ENCODE data around the gene DHX36.

The DHX36 gene

DNA sequence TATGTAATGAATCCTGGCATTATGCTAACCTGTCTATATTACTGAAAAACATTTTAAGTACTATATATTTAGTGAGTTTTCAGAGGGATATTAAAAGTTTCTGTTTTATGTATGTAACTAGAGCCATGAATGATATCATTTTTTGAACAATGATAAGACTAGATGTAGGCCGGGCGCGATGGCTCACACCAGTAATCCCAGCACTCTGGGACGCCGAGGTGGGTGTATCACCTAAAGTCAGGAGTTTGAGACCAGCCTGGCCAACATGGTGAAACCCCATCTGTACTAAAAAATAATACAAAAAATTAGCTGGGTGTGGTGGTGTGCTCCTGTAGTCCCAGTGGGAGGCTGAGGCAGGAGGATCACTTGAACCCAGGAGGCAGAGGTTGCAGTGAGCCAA is 34.1 kb downstream of the DHX36 start:
- DNase-seq (ENCODE audit: low read depth), result no peak

DNA sequence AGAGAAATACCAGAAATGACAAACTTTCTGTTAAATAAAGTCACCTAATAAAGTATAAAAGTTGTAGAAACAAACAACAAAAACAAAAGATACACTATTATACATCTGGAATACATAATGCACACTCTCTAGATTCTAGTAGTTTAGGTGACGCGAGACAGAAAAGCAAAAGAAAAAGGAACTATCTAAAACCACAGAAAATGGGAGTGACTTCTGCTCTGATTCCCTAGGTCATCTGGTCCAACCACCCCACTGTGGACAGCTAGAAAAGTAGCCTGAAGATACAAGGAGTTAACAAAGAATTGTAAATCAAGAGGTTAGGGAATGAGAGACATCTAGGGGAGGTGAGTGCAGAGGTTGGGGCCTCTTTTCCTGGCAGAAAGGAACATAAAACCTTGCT is 39.1 kb downstream of the DHX36 start:
- DNase-seq (ENCODE audit: low read depth), result no peak

DNA sequence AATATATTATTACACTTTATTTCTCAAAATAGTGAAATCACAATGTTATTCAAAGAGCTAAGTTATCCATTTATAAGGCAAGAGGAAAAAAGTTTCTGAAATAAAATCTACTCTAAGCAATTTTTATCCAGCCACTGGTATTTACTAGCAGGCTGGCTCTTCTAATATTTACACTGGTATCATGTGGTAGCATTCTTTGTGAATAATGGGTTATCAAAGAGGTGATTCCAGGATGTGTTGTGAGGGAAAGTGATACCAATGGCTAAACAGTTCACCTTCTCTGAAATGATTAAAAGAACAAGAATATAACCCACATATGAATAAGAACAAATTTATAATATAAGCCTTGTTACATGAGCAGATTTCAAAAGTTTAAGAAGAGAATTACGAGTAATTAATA is 44.1 kb downstream of the DHX36 start:
- no peak for DNase-seq (ENCODE audit: low read depth)

DNA sequence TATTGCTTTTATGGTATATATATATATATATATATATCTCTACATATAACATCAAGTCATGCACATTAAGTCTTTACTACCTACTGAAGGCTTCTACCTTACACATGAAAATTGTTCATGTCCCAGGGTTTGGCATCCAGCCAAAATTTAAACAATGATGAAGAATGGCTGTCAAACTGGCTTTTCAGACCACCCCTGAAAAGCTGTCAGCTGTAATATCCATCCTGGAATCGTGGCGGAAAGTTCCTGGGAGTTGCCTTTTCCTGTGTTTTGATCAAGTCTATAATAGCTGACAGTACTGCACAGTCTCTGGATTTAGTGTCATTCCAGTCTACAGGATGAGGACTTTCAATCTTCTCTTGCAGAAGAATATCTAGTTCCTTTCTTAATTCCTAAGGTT is 48.3 kb downstream of the DHX36 start:
- no peak for DNase-seq (ENCODE audit: low read depth)

DNA sequence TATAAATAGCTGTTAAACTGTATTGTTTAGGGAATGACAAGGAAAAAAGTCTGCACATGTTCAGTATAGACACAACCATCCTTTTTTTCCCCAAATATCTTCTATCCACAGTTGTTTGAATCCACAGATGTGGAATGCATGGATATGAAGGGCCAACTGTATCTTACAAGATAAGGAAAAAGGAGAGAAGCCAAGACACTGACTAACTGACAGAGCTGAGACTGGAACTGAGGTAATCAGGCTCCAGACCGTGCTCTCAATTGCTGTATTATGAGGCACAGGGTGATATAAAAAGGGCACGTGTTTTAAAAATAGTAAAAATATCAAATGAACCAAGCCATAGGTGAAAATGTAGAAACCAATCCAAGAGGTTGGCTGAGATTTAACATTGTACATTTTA is 49.0 kb downstream of the DHX36 start:
- no peak for DNase-seq (ENCODE audit: low read depth)

DNA sequence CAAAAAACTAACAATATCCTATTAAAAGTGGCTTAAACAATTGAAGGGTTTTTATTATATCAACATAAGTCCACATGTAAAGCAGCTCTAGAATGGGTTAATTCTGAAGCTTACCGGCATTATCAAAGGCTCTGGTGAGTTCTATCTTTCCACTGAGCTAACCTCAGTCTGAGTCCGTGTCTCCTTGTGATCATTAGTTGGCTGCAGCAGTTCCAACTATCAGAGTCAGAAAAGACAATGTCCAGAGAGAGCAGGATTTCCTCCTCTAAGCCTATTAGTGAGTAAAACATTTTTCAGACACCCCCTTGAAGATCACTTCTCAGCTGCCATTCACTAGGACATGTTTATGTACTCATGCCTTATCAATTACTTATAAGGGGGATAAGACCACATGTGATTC is 49.9 kb downstream of the DHX36 start:
- DNase-seq (ENCODE audit: low read depth), result no peak

DNA sequence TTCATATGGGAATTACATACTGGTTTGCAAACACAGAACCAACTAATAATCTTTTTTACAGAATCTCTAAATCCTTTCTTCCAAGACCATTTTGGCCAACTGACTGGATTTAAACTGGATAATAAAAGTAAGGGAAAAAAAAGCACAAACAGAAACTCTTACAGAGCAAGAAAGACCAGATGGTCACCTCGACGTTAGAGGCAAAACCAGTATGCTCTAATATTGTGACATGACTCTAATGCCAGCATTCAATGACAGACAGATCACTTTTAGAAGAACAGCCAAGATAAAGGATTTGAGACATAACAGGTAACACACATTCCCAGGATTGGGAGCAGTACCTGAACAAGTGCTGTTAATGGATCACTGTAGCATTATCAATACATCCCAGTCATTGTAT is 50.9 kb downstream of the DHX36 start:
- DNase-seq (ENCODE audit: low read depth), result no peak

DNA sequence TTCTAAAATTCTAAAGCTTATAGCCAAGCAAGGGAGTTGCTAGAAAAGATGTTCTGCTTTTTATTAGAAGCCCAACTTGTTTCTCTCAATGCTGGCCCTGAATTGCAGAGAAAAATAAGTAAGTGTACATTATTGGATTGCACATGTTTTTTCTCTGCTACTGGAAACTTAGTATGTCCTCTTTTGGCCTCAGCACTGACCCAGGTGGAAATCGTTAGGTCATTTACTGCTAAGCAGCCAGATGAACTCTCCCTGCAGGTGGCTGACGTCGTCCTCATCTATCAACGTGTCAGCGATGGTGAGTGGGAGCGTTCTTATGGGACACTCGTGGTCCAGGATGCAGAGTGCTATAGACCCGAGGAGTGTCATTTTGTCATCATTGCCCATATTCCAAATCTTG is 69.8 kb downstream of the DHX36 start:
- no peak for DNase-seq (ENCODE audit: low read depth)

DNA sequence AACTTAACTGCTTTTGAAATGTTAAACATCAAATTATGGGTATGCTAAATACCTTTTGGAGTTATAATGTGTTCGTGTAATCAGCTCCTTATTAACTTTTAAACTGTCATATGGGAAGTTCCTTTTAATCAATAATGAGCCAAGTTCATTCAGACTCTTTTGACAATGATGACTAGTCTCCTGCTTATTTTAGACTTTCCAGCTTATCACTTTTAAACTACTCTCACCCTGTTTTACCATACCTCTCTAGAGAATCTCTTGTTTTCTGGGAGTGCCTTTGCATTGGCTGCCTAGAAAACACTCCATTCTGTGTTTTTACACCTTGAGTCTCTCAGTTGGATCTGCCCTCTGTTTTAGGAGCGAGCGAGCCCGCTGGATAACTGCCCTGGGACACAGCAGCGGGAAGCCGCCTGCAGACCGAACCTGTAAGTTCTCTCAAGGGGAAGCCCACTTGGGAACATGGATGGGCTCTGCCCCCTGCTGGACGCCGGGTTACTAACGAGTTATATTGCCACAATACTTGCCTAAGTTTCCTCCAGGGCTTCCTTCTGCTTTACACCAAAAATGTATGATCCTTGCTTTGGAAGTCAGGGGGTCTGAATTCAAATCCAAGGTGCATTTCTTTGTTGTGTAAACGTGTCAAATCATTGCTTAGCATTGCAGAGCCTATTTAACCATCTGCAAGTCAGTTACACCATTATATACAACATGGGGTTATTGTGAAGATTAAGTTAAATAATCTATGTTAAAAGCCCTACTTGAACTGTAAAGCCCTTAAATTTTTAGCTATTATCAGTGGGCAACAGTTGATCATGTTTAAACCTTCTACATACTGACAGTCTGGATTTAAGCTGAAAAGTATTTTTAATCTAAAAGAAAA is 71.3 kb downstream of the DHX36 start:
- DNase-seq (ENCODE audit: low read depth), result peak; percentile 90

DNA sequence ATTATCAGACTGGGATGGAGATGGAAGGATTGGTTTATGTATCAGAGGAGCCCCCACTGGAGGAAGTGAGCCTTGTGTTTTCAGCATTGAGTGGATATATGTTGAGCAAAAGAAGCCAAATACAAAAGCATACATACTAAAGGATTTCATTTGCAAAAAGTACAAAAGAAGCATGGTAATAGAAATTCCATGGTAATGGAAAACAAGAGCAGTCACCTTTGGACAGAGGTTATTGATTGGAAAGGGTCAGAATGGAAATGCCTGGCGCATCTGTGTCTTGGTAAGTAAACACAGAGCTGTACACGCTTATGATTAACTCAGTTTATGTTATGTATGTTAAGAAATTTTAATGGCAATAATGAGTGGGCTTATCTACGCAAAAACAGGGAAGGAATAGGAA is 72.7 kb downstream of the DHX36 start:
- no peak for DNase-seq (ENCODE audit: low read depth)

DNA sequence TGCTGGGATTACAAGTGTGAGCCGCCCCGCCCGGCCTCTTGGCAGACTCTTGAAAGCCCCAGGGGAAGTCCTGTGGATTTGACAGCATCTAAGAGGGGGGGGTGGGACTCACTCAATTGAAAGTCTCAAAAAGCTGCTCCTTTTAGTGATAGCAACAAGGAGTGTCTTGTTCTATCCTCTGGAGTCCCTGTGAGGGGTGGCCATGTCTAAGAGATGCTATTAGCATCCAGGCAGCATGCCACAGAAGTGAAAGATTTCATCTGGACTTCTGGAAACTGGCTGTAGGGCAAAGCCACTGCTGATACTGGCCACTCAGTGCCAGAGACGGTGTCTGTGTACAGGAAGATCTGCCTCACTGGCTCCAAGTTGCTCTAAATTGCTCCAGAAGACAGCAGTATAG is 74.0 kb downstream of the DHX36 start:
- no peak for DNase-seq (ENCODE audit: low read depth)

DNA sequence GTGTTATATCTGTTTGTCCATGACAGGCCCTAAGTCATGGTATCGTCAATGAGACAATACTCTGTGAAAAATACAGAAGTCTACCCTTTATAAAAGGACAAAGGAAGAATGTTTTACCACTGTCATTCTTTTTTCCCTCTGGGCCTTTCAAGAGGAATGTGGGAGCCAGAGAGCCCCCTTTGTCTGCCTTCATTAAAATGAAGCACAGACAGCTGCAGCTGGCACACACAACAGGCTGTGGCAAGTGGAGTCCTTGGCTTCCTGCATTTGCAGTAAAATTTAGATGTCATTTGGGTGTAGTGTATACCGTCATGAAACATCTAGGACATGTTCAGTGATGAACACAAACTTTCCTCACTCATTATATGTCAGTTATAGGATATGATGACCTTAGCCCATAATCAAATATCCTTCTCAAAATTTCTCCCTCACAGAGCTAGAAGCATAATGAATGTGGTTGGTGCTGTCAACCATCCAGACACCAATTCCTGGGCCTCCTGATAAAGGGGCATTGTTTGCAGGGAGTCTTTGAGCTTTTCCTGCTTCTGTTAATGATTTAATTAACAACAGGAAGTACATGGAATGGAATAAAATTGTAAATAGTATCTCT is 76.4 kb downstream of the DHX36 start:
- no peak for DNase-seq (ENCODE audit: low read depth)

DNA sequence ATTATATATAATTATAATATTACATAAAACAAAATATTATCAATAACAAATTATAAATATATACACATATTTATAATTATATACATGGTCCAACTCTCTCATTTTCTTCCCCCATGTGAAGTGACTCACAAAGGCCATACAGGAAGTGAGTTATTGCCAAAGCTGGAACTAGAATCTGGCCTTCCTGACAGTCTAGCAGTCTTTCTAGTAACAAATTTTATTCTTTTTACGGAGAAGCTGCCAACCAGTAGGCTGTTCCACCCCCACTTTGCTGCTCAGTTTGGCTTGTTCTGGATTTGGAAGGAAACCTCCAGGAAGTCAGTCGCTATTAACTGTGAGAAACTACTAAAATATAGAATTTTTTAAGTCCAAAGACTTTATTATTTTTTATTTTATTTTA is 79.6 kb downstream of the DHX36 start:
- DNase-seq (ENCODE audit: low read depth), result peak; percentile 72

DNA sequence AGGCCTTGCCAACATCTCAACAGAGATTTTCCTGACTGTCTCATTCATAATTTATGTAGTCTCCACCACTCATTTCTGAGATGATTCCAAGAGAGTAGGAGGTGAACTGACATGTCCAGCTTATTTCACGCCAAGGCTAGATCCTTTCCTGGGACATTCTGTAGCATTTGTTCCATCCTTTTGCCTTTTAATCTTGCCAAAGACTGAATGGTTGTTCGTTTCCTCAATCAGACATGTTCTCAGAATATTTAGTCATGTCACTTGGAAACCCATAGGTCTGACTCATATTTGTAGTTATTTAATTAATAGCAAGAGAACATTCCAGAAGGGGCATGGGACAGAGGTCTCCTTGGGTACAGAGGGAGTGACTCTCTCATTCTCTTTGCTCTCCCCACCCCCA is 80.9 kb downstream of the DHX36 start:
- peak; percentile 36 for DNase-seq (ENCODE audit: low read depth)

DNA sequence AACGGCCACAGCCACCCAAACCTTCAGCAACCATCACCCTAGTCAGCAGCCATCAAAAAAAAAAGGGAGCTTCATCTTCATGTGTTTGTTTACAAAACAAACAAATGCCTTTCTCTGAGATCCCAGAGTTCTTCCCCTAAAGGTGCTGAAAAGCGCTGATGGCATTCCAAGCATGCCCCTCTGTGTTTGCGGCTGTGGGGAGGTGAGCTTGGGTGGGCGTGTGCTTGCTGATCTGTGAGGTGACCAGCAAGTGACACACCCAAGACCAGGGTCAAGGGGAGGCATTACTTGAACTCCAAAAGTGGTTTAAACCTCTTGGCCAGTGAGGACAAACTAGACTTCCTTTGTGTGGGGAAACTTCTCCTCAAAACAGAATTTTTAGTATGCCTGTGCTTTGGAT is 81.5 kb downstream of the DHX36 start:
- no peak for DNase-seq (ENCODE audit: low read depth)

DNA sequence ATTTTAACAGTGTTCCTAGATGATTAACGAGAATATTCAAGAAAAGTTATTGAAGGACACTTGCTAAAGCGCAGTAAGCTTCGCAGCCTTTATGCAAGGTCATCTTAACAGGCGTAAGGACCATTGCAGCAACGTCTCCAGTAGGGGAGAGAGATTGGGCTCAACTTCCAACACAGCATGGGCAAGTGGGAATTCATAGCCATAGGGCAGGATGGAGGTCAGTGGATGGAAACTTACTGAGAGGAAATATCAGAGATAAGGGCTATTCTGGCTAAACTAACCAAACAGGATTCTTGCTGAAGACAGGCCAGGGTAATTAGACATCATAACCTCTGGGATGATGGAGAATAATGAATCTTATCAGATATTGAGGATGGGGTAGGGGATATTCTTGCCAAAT is 82.8 kb downstream of the DHX36 start:
- no peak for DNase-seq (ENCODE audit: low read depth)

DNA sequence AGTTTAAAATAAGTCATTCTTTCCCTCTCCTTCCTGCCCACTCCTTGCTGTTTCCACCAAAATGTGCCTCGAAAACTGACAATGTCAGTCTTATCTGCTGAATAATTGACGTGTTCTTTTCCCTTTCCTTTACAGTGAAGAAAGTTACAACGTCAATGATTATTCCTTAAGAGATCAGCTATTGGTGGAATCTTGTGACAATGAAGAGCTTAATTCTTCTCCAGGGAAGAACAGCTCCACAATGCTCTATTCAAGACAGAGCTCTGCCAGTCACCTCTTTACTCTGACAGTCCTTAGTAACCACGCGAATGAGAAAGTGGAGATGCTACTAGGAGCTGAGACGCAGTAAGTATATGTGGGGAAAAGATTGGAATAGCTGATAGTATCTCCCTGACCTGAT is 84.1 kb downstream of the DHX36 start:
- no peak for DNase-seq (ENCODE audit: low read depth)

DNA sequence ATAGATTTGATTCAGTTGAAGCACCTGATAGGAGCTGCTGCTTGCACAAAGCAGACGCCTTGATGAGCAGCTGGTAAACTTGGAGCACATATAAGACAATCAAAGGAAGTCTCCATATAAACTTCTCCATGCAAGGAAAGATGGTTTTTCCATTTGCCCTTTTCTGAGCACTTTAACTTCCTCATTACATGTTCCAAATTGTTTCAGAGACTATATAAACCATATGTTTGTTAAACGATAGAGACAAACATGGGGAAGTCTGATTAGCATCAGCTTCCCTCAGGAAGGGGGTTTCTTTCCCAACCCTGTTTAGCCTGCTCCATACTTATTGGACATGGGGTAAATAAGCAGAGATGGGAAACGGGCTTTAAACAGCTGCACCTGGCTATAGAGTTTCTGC is 88.0 kb downstream of the DHX36 start:
- DNase-seq (ENCODE audit: low read depth), result no peak

DNA sequence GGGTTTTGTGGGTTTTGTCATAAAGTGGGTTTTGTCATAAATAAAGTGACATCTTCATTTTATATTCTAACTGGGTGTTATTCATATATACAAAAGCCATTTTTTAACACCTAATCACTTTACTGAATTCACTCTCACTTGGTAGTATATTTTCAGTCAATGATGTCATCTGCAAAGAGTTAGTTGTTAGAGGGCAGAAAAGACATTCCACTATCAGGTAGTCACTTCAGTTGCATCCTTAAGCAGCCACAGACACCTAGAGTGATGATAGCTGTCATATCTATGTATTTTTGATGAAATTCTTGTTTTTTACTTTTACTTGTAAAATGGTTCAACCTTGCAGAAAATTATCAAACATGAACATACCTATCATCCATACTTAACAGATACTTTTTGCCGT is 89.0 kb downstream of the DHX36 start:
- DNase-seq (ENCODE audit: low read depth), result peak; percentile 46

DNA sequence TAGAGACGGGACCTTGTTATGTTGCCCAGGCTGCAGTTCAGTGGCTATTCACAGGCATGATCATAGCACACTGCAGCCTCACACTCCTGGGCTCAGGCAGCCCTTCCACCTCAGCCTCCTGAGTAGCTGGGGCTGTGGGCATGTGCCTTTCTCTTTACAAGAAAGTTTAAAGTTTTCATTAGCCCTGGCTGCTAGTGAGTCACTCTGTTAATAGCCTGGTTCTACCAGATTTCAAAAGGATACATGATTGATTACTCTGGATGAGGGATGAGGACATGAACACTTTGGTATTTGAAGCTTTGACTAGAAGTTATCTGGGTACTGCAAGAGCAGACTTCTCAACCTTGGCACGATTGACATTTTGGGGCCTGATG is 95.1 kb downstream of the DHX36 start:
- no peak for DNase-seq (ENCODE audit: low read depth)

DNA sequence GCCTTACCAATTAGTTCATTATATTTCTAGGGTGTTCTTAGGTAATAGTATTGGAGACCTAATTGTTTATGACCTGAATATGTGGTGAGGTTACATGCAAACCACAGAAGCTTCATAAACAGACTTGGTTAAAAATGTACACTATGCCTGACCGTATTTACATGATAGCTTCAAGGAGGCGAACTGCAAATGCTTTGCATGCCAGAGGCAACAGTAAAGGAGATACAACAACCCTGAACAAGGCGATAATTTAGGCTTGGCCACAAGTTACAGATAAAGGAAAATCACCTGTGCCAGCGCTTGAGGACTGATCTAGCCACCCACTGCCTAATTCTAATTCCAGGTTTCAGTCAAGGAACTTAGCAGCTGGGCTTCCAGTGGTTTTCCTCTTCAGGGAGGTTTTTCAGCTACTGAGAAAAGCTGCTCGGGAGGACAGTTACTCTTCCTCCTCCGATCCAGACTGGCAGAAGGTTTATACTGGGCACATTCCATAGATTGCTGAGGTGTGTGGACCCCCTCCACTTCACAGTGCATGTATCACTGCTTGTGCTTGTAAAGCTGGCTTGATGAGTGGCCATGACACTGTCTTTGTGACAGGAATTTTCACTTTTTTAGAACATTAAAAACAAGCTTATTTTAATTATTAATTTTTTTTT is 95.6 kb downstream of the DHX36 start:
- no peak for DNase-seq (ENCODE audit: low read depth)

DNA sequence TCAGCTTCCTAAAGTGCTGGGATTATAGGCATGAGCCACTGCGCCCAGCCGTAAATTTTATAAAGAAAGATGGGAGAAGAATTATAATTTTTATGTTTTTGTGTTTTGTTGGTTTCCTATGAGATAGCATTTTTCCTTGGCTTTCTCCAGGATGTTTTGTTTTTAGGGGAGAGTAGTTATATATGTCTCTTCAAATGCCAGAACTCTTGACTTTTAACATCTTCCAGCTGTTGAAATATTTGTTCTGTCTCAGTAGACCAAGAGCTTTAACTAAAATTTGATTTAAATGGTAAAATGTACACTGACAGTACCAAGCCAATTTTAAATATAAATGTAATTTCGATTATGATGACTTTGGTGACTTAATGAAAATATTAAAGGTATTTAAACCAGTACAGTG is 96.8 kb downstream of the DHX36 start:
- DNase-seq (ENCODE audit: low read depth), result no peak

DNA sequence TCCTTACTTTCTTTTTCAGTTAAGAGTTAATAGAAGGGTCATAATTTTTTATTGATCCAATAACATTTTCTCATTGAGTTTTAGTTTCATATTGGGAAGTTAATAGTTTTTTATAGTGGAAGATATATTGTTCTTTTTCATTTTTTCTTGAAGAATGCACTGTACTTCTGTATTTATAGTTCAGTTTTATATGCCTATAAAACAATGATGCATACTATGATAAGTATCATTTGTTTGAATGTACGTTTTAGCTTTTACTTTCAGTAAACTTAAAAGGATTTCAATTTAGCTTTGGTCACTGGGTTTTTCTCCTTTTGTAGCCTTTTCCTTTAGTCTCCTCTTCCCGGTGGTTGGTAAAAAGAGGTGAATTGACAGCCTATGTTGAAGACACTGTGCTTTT is 98.8 kb downstream of the DHX36 start:
- DNase-seq (ENCODE audit: low read depth), result no peak

DNA sequence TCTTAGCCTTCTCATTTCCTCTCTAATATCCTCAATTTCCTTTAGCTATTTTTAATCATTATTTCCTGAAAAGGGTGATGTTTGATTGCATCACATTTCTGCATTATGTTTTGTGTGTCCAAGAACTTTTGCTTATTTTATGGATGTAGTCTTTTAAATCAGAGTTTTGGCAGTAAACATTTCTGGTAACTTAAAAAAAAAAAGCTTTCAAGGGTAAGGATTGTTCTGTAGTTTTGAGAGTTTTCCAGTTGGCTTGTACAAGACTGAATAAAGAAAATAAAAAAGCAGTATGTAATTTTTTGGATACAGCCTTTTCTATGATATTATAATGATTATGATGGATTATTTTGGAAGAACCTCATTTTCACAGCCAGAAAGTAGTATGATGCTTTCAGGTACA is 99.4 kb downstream of the DHX36 start:
- DNase-seq (ENCODE audit: low read depth), result no peak
